Thyroid gland (tissue), 4 donors: ENCODE measurements around the gene DNAJB14. TPM values are rescaled to one million over a fixed set of nuclear protein-coding genes. Genes with fewer than 3 reads are reported as not detected.
A peak's percentile ranks its signal among the peaks of the same experiment; 100 is the strongest.

Experiments used
- DNase-seq, 2 donors: peaks; one replicate each; pipeline ENCODE4 v3.0.0-alpha.2; 2019
- H3K27ac ChIP-seq, 3 donors: fragments of 200-600 bp; sonication (generic); 1 replicate in 2 of 3; 2 replicates in 1 of 3; pipeline ENCODE4 v1.5.1; 2016 to 2019; ENCODE audit warnings: mild to moderate bottlenecking in 1 of 3, moderate library complexity in 1 of 3
- H3K27me3 ChIP-seq: fragments of 200-600 bp; sonication (generic); one replicate; pipeline ENCODE4 v1.5.1; 2019
- H3K36me3 ChIP-seq, 2 donors: fragments of 200-600 bp; sonication (generic); one replicate each; pipeline ENCODE4 v1.5.1; 2016 to 2019
- H3K4me1 ChIP-seq, 2 donors: fragments of 200-600 bp; sonication (generic); one replicate each; pipeline ENCODE4 v1.5.1; 2017 to 2019
- H3K4me3 ChIP-seq, 3 donors: fragments of 200-600 bp; sonication (generic); replicated peaks in 1 of 3; 1 replicate in 2 of 3; 2 replicates in 1 of 3; pipeline ENCODE4 v1.5.1; 2016; ENCODE audit warnings: mild to moderate bottlenecking in 1 of 3
- H3K9me3 ChIP-seq: fragments of 200-600 bp; sonication (generic); one replicate; pipeline ENCODE4 v1.5.1; 2017
- POLR2A ChIP-seq, 2 donors: fragments of 450-650 bp; IDR thresholded peaks; one replicate each; pipeline ENCODE4 v1.6.1; 2017; ENCODE audit warnings: antibody characterized with exemption in 2 of 2, mild to moderate bottlenecking in 2 of 2, moderate library complexity in 1 of 2
- WGBS, 2 donors: methylation state at CpG; one replicate each; pipeline ENCODE4 v1.1.5; 2017; 5-methylcytosine and 5-hydroxymethylcytosine counted together
- intact Hi-C: fragments of 100-400 bp; cut with DNase I; formaldehyde crosslinking; loops from one replicate; pipeline ENCODE4 v1.15.1; 2023
- total RNA-seq, 4 donors: library from RNA; depleted of rRNA; stranded (reverse); fragments of >200 nt; gene quantifications; one replicate each; pipeline ENCODE4 v1.2.3, GENCODE V29; 2016
- TF ChIP-seq, protein P1 (sequence below), 6 experiments: fragments of 200-600 bp in 3 of 6; fragments of 450-650 bp in 3 of 6; sonication (generic) in 3 of 6; IDR thresholded peaks; one replicate each; pipeline ENCODE4 v1.5.1; 2016 to 2019; ENCODE audit warnings: antibody characterized with exemption in 6 of 6, mild to moderate bottlenecking in 2 of 6, inconsistent platforms in 1 of 6, moderate library complexity in 1 of 6

Gene DNAJB14
- total RNA-seq, 4 donors from 2014 or later: 48.1 to 84.4 (median 72.3) TPM

DNA sequence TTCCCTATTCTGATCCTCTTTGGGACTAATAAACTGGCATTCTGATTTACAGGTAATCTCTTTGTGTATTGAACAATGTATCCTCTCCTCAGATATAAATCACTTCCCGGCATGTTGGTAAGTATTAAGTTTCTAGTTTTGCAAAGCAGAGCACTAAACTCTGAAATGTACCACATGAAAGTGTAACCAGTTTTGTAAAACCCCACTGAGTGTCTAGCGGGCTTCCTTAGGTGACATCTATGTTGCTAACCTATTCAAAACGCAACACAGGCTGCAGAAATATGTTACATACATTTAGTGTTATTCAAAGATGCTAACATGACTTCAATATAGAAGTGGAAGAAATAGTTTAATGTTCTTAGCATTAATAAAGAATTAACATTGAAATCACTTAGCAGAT, 25.2 kb downstream of the DNAJB14 start:
- peaks cover 3% of the 10 kb centered on the region in 2 donors for H3K36me3 ChIP-seq
- H3K27ac ChIP-seq: no peak overlapping the region
- H3K4me3 ChIP-seq: no peak overlapping the region
- no peak for DNase-seq
- H3K4me1 ChIP-seq: no peaks in the 10 kb centered on the region
- intact Hi-C loops: no loop called here
- 94 to 98% methylated on average over 3 of the region's 3 CpGs for WGBS, 2 donors
- H3K9me3 ChIP-seq: no peaks in the 10 kb centered on the region
- TF ChIP-seq, protein P1, sequence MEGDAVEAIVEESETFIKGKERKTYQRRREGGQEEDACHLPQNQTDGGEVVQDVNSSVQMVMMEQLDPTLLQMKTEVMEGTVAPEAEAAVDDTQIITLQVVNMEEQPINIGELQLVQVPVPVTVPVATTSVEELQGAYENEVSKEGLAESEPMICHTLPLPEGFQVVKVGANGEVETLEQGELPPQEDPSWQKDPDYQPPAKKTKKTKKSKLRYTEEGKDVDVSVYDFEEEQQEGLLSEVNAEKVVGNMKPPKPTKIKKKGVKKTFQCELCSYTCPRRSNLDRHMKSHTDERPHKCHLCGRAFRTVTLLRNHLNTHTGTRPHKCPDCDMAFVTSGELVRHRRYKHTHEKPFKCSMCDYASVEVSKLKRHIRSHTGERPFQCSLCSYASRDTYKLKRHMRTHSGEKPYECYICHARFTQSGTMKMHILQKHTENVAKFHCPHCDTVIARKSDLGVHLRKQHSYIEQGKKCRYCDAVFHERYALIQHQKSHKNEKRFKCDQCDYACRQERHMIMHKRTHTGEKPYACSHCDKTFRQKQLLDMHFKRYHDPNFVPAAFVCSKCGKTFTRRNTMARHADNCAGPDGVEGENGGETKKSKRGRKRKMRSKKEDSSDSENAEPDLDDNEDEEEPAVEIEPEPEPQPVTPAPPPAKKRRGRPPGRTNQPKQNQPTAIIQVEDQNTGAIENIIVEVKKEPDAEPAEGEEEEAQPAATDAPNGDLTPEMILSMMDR (IDR thresholded peaks at IDR 0.05): no peak
- no peak for TF ChIP-seq POLR2A (IDR thresholded peaks at IDR 0.05)
- no peaks in the 10 kb centered on the region for H3K27me3 ChIP-seq

DNA sequence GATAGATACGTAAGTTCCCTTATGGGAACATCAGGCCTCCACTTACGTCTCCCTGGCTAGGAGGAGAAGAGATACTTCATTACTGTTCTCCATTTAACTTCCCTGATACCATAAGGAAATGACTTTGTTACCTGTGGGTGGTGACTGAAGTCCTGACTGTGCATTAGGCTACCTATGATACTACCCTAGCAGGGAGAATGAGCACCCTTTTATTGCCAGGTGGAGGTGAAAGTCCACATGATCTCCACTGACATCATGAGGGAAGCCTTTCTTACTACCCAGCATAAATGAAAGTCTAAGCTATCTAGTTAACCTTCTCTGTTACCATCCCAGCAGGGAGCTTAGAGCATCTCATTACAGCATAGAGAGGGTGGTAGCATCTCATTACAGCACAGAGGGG, 27.8 kb downstream of the DNAJB14 start:
- WGBS, 2 donors: 95 to 100% methylated on average over 2 of the region's 2 CpGs
- TF ChIP-seq, protein P1 (IDR thresholded peaks at IDR 0.05): no peak
- no peak for TF ChIP-seq POLR2A (IDR thresholded peaks at IDR 0.05)
- peaks cover 3% of the 10 kb centered on the region in 2 donors for H3K36me3 ChIP-seq
- H3K4me1 ChIP-seq: no peaks in the 10 kb centered on the region
- H3K27ac ChIP-seq: no peak overlapping the region
- intact Hi-C loops: no loop called here
- H3K27me3 ChIP-seq: no peaks in the 10 kb centered on the region
- no peak for DNase-seq
- H3K4me3 ChIP-seq: no peak overlapping the region
- no peaks in the 10 kb centered on the region for H3K9me3 ChIP-seq

DNA sequence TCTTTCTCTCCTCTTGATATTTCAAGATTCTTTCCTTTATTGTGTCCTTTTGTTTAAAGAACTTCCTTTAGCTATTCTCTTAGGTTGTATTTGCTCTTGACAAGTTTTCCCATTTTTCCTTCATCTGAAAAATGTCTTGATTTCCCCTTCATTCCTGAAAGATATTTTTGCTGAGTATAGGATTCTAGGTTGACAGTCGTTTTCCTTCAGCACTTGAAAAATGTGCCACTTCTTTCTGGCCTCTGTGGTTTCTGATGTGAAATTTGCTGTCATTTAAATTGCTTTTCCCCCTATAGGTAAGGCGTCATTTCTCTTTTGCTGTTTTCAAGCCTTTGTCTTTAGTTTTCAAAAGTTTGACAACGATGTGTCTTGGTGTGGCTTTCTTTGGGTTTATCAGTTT, 28.8 kb downstream of the DNAJB14 start:
- H3K27me3 ChIP-seq: no peaks in the 10 kb centered on the region
- intact Hi-C loops: no loop called here
- TF ChIP-seq, protein P1 (IDR thresholded peaks at IDR 0.05): no peak
- TF ChIP-seq POLR2A (IDR thresholded peaks at IDR 0.05): no peak
- no peaks in the 10 kb centered on the region for H3K4me1 ChIP-seq
- DNase-seq: no peak
- H3K36me3 ChIP-seq: peaks cover under 1 to 3% of the 10 kb centered on the region in 2 donors
- H3K9me3 ChIP-seq: no peaks in the 10 kb centered on the region
- H3K4me3 ChIP-seq: no peak overlapping the region
- WGBS, 2 donors: 96 to 98% methylated on average over 3 of the region's 3 CpGs
- H3K27ac ChIP-seq: no peak overlapping the region

DNA sequence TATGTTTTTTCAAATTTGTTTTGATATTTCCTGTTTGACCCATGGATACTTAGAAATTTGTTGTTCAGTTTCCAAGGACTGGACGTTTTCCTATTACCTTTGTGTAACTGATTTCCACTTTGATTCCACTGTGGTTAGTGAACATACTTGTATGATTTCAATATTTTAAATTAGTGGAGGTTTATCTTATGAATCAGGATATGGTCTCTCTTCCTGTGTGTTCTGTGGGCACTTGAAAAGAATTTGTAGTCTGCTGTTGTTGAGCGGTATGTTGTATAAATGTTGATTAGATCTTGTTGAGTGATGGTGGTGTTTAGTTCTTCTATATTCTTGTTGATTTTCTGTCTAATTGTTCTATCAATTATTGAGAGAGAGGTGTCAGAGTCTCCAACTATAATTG, 31.0 kb downstream of the DNAJB14 start:
- H3K27ac ChIP-seq: no peak overlapping the region
- H3K4me3 ChIP-seq: no peak overlapping the region
- intact Hi-C loops: no loop called here
- no peak for DNase-seq
- WGBS, 2 donors: 89 to 98% methylated on average over 2 of the region's 2 CpGs
- H3K27me3 ChIP-seq: no peaks in the 10 kb centered on the region
- no peak for TF ChIP-seq POLR2A (IDR thresholded peaks at IDR 0.05)
- TF ChIP-seq, protein P1 (IDR thresholded peaks at IDR 0.05): no peak
- H3K9me3 ChIP-seq: no peaks in the 10 kb centered on the region
- H3K36me3 ChIP-seq: peaks cover 0 to 3% of the 10 kb centered on the region in 2 donors
- H3K4me1 ChIP-seq: no peaks in the 10 kb centered on the region

DNA sequence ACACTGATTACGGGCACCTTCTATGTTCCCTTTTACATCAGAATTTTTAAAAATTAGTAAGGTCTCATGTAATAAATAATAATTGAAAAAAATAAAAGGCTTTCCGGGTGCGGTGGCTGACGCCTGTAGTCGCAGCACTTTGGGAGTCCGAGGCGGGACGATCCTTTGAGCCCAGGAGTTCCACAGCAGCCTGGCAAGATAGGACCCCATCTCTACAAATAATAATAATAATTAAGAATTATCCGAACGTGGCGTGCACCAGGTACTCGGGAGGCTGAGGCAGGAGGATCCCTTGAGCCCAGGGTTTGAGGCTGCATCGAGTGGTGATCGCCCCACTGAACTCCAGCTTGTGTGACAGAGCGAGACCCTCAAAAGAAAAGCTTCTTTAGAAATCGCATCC, 51.4 kb downstream of the DNAJB14 start:
- no peaks in the 10 kb centered on the region for H3K36me3 ChIP-seq
- H3K9me3 ChIP-seq: no peaks in the 10 kb centered on the region
- peaks cover 8 to 15% of the 10 kb centered on the region in 2 donors for H3K4me1 ChIP-seq
- 93% methylated on average over 16 of the region's 16 CpGs for WGBS, 2 donors
- intact Hi-C loops: loop anchor here (5.0 kb wide), 2 partner anchors 52 to 333 kb away; partner anchors contain the start of genes DNAJB14 and TRMT10A
- DNase-seq: peak in 1 of 2 donors; percentile 17
- H3K4me3 ChIP-seq: peak overlapping the region in 1 of 3 donors; percentile 83
- TF ChIP-seq, protein P1 (IDR thresholded peaks at IDR 0.05): no peak
- TF ChIP-seq POLR2A (IDR thresholded peaks at IDR 0.05): no peak
- no peaks in the 10 kb centered on the region for H3K27me3 ChIP-seq
- H3K27ac ChIP-seq: peak overlapping the region in 2 of 3 donors; percentile 41 to 75
